ENCODE measurements around the gene MTUS2.

The MTUS2 gene

GRCh38 chr13:29511106-29511796 lies 691.1 kb downstream of the MTUS2 start:
- Histone ChIP-seq H3K4me1 (ENCODE audit: control insufficient read depth, low read length) (no peaks in the 10 kb centered on the region), H3K79me2 (ENCODE audit: control insufficient read depth, low read length) (no peaks in the 10 kb centered on the region), H3K4me2 (ENCODE audit: low read length) (no peak overlapping the region), H3K9me3 (ENCODE audit: control insufficient read depth, insufficient read depth, low read length) (no peaks in the 10 kb centered on the region), H3F3A (ENCODE audit: control insufficient read depth, insufficient read depth) (peaks cover 12% of the 10 kb centered on the region), H3K4me3 (ENCODE audit: low read length) (no peak overlapping the region), H3K9me2 (replicated peaks; ENCODE audit: control insufficient read depth, low read length) (no peaks in the 10 kb centered on the region), H3K36me3 (ENCODE audit: control insufficient read depth, low read length) (peaks cover 45% of the 10 kb centered on the region), H4K20me1 (ENCODE audit: control insufficient read depth, insufficient read depth, low read depth, low read length) (peaks cover 5% of the 10 kb centered on the region), H3K27me3 (ENCODE audit: control insufficient read depth, low read length) (no peaks in the 10 kb centered on the region), H3K27ac (ENCODE audit: low read depth, low read length) (no peak overlapping the region)
- TF ChIP-seq, protein P1, sequence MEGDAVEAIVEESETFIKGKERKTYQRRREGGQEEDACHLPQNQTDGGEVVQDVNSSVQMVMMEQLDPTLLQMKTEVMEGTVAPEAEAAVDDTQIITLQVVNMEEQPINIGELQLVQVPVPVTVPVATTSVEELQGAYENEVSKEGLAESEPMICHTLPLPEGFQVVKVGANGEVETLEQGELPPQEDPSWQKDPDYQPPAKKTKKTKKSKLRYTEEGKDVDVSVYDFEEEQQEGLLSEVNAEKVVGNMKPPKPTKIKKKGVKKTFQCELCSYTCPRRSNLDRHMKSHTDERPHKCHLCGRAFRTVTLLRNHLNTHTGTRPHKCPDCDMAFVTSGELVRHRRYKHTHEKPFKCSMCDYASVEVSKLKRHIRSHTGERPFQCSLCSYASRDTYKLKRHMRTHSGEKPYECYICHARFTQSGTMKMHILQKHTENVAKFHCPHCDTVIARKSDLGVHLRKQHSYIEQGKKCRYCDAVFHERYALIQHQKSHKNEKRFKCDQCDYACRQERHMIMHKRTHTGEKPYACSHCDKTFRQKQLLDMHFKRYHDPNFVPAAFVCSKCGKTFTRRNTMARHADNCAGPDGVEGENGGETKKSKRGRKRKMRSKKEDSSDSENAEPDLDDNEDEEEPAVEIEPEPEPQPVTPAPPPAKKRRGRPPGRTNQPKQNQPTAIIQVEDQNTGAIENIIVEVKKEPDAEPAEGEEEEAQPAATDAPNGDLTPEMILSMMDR (IDR thresholded peaks at IDR 0.05; ENCODE audit: low read depth, low read length, poor library complexity, severe bottlenecking), result no peak
- TF ChIP-seq EZH2phosphoT487 (IDR thresholded peaks at IDR 0.05; ENCODE audit: borderline replicate concordance, low read length), result no peak

- Histone ChIP-seq H4K20me1 (ENCODE audit: control insufficient read depth, insufficient read depth, low read depth, low read length) (peaks cover 5% of the 10 kb centered on the region), H3K4me1 (ENCODE audit: control insufficient read depth, low read length) (no peaks in the 10 kb centered on the region), H3K27ac (ENCODE audit: low read depth, low read length) (no peak overlapping the region), H3K36me3 (ENCODE audit: control insufficient read depth, low read length) (peaks cover 52% of the 10 kb centered on the region), H3K9me3 (ENCODE audit: control insufficient read depth, insufficient read depth, low read length) (no peaks in the 10 kb centered on the region), H3K4me3 (ENCODE audit: low read length) (no peak overlapping the region), H3F3A (ENCODE audit: control insufficient read depth, insufficient read depth) (peaks cover 12% of the 10 kb centered on the region), H3K9me2 (replicated peaks; ENCODE audit: control insufficient read depth, low read length) (no peaks in the 10 kb centered on the region), H3K79me2 (ENCODE audit: control insufficient read depth, low read length) (no peaks in the 10 kb centered on the region), H3K4me2 (ENCODE audit: low read length) (no peak overlapping the region), H3K27me3 (ENCODE audit: control insufficient read depth, low read length) (no peaks in the 10 kb centered on the region)
- no peak for TF ChIP-seq EZH2phosphoT487 (IDR thresholded peaks at IDR 0.05; ENCODE audit: borderline replicate concordance, low read length)
- TF ChIP-seq, protein P1 (IDR thresholded peaks at IDR 0.05; ENCODE audit: low read depth, low read length, poor library complexity, severe bottlenecking), result no peak
These were observed 691.8 kb downstream of the MTUS2 start for GRCh38 chr13:29511980-29512379.

DNA sequence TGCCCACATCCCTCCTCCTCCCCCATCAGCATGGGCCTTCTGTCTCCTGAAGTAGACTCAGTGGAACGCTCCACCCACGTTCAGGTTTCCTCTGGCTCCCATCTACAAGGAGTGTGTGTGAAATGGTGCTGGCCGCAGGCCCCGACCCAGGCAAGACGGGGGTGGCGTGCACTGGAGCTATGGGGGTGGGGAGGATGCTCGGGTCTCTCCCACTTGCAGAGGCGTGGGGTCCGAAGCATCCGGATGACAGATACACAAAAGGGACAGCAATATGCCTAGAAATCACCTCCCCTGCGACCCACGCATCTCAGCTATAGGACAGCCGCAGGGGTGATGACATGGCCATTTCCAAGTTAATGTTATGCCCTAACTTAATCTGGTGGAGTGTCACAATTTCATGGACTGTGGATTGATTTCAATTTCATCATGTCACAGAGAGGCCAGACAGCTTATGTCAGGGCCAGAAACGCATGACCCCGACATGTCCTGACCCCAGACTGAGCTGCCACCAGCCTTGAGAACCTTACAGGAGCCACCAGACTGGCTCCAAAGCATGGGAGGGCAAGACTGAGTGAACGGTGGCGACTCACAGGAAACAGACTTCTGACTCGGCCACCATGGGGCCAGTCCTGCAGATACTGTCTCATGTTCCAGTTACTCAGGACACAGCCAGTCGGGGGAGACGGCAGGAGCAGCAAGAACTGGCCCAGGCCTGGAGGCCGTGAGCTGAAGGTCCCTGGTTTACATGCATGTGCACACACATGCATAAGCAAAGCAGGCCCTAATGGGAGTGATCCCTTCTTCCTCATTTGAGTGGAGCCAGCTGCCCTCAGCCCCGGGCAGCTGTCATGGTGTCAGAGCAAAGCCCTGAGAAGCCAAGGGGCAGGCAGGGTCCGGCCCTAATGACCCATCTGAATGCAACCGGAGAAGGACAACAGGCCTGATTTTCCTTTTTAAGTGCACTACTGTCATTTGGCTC lies 693.2 kb downstream of the MTUS2 start:
- H4K20me1 ChIP-seq (ENCODE audit: control insufficient read depth, insufficient read depth, low read depth, low read length), result no peaks in the 10 kb centered on the region
- H3K4me1 ChIP-seq (ENCODE audit: control insufficient read depth, low read length), result no peaks in the 10 kb centered on the region
- no peaks in the 10 kb centered on the region for H3K9me3 ChIP-seq (ENCODE audit: control insufficient read depth, insufficient read depth, low read length)
- peaks cover 12% of the 10 kb centered on the region for H3F3A ChIP-seq (ENCODE audit: control insufficient read depth, insufficient read depth)
- H3K27me3 ChIP-seq (ENCODE audit: control insufficient read depth, low read length), result no peaks in the 10 kb centered on the region
- no peaks in the 10 kb centered on the region for H3K9me2 ChIP-seq (replicated peaks; ENCODE audit: control insufficient read depth, low read length)
- H3K4me3 ChIP-seq (ENCODE audit: low read length), result no peak overlapping the region
- no peak overlapping the region for H3K27ac ChIP-seq (ENCODE audit: low read depth, low read length)
- H3K4me2 ChIP-seq (ENCODE audit: low read length), result no peak overlapping the region
- H3K36me3 ChIP-seq (ENCODE audit: control insufficient read depth, low read length), result peaks cover 66% of the 10 kb centered on the region
- no peaks in the 10 kb centered on the region for H3K79me2 ChIP-seq (ENCODE audit: control insufficient read depth, low read length)
- TF ChIP-seq, protein P1 (IDR thresholded peaks at IDR 0.05; ENCODE audit: low read depth, low read length, poor library complexity, severe bottlenecking), result no peak
- TF ChIP-seq EZH2phosphoT487 (IDR thresholded peaks at IDR 0.05; ENCODE audit: borderline replicate concordance, low read length), result no peak

Data from DOHH2 (cell line).